Hepatocyte (in vitro differentiated cells): Measurements from ENCODE around the gene PLEKHA6.

ENCODE experiments used
- EZH2 ChIP-seq: fragments of 200-600 bp; sonication (generic); IDR thresholded peaks from 2 replicates; pipeline ENCODE4 v1.6.1; 2016; ENCODE audit warnings: antibody characterized with exemption, mild to moderate bottlenecking, borderline replicate concordance
- EZH2phosphoT487 ChIP-seq: fragments of 200-600 bp; sonication (generic); IDR thresholded peaks from one replicate; pipeline ENCODE4 v1.6.1; 2018; ENCODE audit warnings: antibody characterized with exemption, mild to moderate bottlenecking, low read depth, moderate library complexity; ENCODE audit not compliant: unreplicated experiment, severe bottlenecking
- TF ChIP-seq, protein P1 (sequence below): fragments of 200-600 bp; sonication (generic); IDR thresholded peaks from 2 replicates; pipeline ENCODE4 v1.5.1; 2016; ENCODE audit warnings: antibody characterized with exemption, mild to moderate bottlenecking; ENCODE audit not compliant: poor library complexity

DNA sequence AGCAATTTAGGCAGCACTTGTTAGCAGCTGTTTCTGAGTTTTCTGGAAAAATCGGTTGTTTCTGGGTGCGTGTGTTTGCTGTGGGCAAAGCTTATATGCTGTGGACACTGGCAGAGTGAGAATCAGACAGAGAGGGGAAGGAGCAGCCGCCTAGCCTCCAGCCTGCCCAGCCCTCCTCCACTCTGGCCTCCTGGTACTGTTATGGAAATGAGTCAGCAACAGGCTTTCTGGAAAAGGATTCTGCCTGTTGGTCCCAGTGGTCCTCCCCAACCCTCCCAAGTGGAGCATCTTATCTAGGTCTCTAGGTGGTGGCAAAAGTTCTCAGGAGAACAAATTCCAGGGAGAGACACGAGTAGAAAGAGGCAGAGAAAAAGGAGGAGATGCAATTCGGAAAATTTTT lies 103.8 kb downstream of the PLEKHA6 start:
- TF ChIP-seq, protein P1, sequence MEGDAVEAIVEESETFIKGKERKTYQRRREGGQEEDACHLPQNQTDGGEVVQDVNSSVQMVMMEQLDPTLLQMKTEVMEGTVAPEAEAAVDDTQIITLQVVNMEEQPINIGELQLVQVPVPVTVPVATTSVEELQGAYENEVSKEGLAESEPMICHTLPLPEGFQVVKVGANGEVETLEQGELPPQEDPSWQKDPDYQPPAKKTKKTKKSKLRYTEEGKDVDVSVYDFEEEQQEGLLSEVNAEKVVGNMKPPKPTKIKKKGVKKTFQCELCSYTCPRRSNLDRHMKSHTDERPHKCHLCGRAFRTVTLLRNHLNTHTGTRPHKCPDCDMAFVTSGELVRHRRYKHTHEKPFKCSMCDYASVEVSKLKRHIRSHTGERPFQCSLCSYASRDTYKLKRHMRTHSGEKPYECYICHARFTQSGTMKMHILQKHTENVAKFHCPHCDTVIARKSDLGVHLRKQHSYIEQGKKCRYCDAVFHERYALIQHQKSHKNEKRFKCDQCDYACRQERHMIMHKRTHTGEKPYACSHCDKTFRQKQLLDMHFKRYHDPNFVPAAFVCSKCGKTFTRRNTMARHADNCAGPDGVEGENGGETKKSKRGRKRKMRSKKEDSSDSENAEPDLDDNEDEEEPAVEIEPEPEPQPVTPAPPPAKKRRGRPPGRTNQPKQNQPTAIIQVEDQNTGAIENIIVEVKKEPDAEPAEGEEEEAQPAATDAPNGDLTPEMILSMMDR = no peak
- no peak for TF ChIP-seq EZH2phosphoT487
- no peak for TF ChIP-seq EZH2
